Activated CD4-positive, CD25-positive, alpha-beta regulatory T cell treated with anti-CD3 and anti-CD28 coated beads, Interleukin-2, amount 50 U/mL, for 24 hours (primary cell): ENCODE data around the gene NR2F2.

Source experiments
- ATAC-seq, 2 donors: fragments of 150-1000 bp; cut with Tn5 transposase; one replicate each; pipeline ENCODE4 v1.10.0; 2021; ENCODE audit warnings: mild to moderate bottlenecking in 1 of 2, moderate library complexity in 1 of 2

Gene NR2F2

DNA sequence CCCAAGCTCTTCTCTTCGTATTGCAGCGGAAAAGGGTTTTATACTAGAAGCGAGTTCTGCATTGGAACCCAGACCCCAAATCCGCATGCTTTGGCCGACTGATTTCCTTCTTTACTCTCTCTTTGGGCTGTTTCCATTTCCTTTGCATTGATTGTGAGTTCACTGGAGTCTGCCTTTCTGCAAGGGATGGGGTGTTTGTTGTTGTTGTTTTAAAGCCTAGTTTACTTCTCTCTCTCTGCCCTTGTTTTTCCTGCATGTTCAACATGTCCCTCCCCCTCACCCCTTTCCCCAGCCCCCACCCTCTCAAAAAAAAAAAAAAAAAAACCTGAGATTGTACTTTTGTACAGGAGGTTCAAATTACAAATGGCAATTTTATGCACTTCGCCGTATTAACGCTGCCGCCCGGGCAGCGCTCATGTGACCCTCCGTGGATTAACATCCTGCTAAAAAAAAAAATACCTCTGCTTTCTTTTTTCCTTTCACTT is 2.2 kb downstream of the NR2F2 start:
- ATAC-seq, result no peak

DNA sequence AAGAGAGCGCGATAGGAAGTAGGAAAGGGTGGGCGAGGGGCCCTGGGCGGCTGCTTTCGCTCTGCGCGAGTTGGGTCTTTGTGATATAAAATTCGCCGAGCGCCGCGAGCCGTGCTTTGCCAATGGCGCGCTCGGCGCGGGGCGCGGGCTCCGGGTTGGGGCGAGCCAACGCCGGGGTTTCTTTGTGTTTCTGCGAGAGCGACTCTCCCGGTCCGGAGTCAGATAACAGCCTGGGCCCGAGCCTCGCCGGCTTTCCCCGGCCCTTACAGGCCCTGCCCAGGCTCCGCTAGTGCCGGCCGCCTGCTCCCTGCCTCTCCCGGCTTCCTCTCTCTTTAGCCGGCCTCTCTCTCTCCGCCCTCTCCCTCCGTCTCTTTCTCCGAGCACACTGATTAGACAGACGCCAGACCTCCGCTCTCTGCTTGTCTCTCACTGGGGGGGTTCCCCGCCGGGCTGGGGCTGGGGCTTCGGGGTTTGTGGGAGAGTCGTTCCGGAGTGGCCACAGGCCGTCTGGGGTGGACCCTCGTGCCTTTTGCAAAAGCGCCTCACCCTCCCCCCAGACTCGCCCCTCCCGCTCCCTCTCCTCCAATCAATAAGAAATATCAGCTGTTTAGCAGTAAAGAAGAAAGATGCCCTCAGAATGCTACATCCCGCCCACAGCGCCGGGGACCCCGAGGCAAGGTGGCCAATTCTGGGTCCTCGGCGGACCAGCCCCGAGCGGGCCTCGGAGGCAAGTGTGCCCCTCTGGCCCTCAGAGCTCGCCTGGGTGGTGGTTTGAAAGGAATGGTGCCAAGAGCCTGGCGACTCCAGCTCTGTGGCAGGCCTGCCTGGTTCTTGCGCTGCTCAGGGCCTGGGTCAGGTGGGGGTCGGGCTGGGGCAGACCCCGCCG is 2.9 kb downstream of the NR2F2 start:
- ATAC-seq, result no peak

- ATAC-seq, result no peak
Measured at GRCh38 chr15:96334017-96334704, 3.7 kb downstream of the NR2F2 start.

- ATAC-seq, result no peak
Measured at GRCh38 chr15:96334705-96335410, 4.4 kb downstream of the NR2F2 start.

GRCh38 chr15:96335411-96336024 is 5.0 kb downstream of the NR2F2 start:
- ATAC-seq, result no peak

DNA sequence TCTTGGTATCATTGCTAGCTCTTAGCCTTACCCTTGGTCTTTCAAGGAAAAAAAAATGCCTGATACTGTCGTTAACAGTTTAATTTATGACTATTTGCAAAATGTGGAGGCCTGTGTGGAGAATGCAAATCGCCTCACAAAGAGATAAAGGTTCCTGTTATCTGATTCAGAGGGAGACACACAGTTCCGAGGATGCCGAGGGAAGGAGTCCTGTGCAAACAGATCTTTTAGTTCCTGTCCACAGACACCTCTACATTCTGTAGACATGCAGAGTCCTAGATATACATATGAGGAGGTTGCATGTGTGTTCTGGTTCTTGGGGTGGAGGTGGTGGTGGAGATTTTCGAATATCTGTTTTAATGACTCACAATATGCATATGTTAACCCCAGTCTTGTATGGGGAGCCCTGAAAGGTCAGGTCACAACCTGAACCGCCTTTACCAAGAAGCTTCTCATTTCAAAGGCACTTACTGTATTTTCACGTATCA is 5.7 kb downstream of the NR2F2 start:
- ATAC-seq, result no peak

GRCh38 chr15:96336596-96337364 is 6.3 kb downstream of the NR2F2 start:
- ATAC-seq, result no peak

DNA sequence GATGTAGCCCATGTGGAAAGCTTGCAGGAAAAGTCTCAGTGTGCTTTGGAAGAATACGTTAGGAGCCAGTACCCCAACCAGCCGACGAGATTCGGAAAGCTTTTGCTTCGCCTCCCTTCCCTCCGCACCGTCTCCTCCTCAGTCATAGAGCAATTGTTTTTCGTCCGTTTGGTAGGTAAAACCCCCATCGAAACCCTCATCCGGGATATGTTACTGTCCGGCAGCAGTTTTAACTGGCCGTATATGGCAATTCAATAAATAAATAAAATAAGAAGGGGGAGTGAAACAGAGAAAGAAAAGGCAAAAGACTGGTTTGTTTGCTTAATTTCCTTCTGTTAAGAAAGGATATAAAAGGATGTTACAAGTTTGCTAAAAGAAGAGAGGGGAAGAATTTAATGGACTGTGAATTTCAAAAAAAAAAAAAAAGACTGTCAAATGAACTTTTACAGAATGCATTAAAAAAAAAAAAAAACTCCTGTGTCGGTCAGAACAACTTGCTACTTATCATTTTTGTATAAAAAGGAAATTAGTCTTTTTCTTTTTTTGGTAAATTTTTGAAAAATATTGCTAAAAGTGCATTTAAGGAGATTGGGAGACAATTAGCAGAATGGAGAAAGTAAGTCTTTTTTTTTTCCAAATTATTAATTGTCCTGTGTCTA is 7.0 kb downstream of the NR2F2 start:
- ATAC-seq, result no peak

DNA sequence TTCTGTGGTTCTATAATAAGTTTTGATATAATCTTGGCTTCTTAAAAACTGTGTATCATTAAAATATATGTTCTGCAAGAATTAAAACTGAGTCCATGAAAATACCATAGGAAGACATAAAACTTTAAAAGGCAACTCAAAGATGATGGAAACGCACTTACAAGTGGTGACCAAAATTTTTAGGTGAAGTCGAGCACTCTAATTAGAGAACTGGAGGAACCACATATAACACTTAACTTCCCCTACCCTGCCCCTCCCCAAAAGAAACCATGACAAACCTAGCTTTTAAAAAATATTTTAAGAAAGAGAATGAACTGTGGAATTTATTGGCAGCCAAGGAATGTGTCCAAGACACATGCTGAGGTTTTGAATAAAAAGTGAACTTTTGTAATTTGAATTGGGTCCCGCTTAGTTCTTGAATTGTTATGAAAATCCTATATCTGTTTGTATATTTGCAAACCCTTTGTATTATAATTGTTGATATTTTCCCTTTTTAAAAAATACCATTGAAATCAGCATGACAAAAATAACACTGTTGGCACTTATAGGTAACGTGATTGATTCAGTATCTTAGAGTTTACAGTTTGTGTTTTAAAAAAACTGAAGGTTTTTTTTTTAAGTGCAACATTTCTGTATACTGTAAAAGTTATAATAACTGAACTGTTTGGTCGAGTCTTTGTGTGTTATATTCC is 7.7 kb downstream of the NR2F2 start:
- ATAC-seq, result no peak

- ATAC-seq, result no peak
Measured at GRCh38 chr15:96338766-96339618, 8.5 kb downstream of the NR2F2 start.

DNA sequence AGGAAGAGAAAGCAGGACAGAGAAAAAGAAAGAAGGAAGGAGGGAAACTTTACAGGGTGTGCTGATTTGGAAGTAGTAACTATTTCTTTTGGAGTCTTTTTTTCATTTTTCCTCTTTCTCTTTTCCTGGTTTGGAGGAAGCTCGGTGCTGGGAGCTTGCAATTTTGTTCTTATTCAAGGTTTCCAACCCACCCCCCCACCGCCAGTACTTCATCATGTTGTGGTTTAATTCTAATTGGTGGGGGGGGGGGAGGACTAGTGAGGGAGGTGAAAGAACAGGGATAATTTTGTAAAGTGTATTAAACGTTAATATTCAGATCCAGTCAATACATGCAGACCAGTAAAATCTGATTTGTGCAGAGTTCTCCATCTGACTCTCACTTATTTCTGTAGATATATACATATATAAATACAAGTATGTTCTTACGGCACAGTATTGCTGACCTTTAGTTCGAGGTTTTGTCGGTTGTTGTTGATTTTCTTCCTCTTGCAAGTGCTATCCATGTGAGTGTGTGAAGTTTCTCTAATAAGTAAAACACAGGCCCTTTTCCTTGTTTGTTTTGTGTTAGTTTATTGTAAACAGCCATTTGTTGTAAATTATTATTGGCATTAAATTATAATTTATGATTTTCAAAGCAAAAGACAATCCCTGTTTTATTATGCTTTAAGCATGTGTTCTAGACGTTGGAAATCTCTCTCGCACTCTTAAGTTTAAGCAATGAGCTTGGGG is 9.3 kb downstream of the NR2F2 start:
- ATAC-seq, result no peak

GRCh38 chr15:96340348-96340597 is 9.8 kb downstream of the NR2F2 start:
- ATAC-seq, result no peak

DNA sequence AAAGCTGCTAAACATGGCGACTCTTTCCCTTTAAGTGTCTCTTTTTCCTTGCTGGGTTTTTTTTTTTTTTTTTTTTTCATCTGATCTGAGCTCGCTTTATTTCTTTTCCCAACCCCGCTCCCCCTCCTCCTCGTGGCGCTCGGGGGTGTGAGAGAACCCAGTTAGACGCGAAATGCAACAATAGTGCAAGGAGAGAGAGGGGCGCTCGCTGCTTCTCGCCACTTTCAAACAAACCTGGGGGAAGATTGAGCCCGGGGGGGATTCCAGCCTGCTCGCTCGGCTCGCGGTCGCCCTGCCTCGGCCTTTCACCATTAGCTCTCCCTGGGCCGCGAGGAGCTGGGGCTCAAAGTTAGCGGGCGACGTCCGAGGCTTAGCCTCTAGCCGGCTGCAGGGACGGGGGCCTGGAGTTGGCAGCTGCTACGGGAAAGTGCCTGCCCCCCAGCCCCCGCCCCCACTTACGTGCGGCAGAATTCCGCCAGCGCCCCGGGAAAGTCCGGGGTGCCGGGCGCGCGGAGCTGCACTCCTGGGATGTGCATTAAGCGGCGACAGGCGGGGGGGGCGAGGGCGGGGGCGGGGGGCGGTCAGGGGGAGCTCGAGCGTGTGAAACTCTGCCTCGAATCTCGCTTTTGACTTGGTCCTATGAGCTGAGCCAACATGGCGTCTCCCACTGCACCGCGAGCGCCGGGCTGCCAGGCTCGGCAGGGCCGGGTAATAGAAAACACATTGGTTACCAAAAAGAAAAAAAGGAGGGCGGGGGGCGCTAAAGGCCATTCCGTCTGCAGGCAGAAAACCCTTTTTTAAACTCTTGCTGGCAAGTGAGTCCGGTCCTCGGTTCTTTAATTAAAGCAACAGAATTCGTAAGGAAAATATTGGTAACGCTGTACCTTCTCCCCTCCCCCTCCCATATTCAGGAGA is 10.4 kb downstream of the NR2F2 start:
- no peak for ATAC-seq

GRCh38 chr15:96341513-96342405 is 11.3 kb downstream of the NR2F2 start:
- ATAC-seq, result no peak

GRCh38 chr15:96342406-96343112 is 12.1 kb downstream of the NR2F2 start:
- no peak for ATAC-seq
